Left ventricle myocardium superior (tissue), 1 donor: ENCODE data around the gene NUFIP1. TPM values are rescaled to one million over a fixed set of nuclear protein-coding genes. Genes with fewer than 3 reads are reported as not detected.
"Not testable (repeated sequence)": the region's sequence is repeated elsewhere in the genome, so short reads cannot be mapped to it uniquely, and the experiment has no call there.

ENCODE experiments used
- ATAC-seq: fragments of 200-7000 bp; cut with Tn5 transposase; one replicate; pipeline ENCODE4 v1.9.1; 2020; ENCODE audit warnings: mild to moderate bottlenecking, moderate library complexity
- DNase-seq: peaks from one replicate; pipeline ENCODE4 v3.0.0-alpha.2; 2020
- intact Hi-C: fragments of 100-400 bp; cut with micrococcal nuclease; formaldehyde crosslinking; loops from one replicate; pipeline ENCODE4 v1.11.0; 2022
- total RNA-seq: library from RNA; stranded (reverse); fragmentation: NEBNext Ultra II Directional; extraction: Animal tissue kit (Norgen Biotek cat#: 25700); gene quantifications from one replicate; pipeline ENCODE4 v1.2.1, GENCODE V29; 2021
- donor health status: DM: no; HTN: yes; CAD: no; lungs with severe emphysema.

NUFIP1 gene
- total RNA-seq, 1 donor from 2014 or later = 2.9 TPM

- DNase-seq (no peak), ATAC-seq (no peak)
- intact Hi-C loops = no loop called here
These were observed 61.3 kb downstream of the NUFIP1 start for GRCh38 chr13:44927968-44928367.

- intact Hi-C loops = no loop called here
- DNase-seq = no peak
These were observed 67.1 kb downstream of the NUFIP1 start for GRCh38 chr13:44921931-44922758.

GRCh38 chr13:44921246-44921877, 67.9 kb downstream of the NUFIP1 start:
- DNase-seq = no peak
- intact Hi-C loops = no loop called here
- no peak for ATAC-seq

More at GRCh38 chr13:44921931-44922758, 67.1 kb downstream of the NUFIP1 start:
- peak; percentile 47 for ATAC-seq

- intact Hi-C loops = no loop called here
- ATAC-seq (no peak), DNase-seq (no peak)
These were observed 69.3 kb downstream of the NUFIP1 start for GRCh38 chr13:44920013-44920412.

GRCh38 chr13:44919104-44919804, 70.0 kb downstream of the NUFIP1 start:
- intact Hi-C loops = no loop called here
- DNase-seq (no peak), ATAC-seq (no peak)

- intact Hi-C loops = no loop called here
- DNase-seq (peak; percentile 94), ATAC-seq (peak; percentile 92)
These were observed 70.8 kb downstream of the NUFIP1 start for GRCh38 chr13:44918326-44919103.

GRCh38 chr13:44917589-44918325, 71.5 kb downstream of the NUFIP1 start:
- ATAC-seq (peak; percentile 88), DNase-seq (peak; percentile 97)
- intact Hi-C loops = no loop called here

GRCh38 chr13:44912278-44913016, 76.8 kb downstream of the NUFIP1 start:
- intact Hi-C loops = no loop called here
- no peak for DNase-seq

GRCh38 chr13:44908712-44909111, 80.6 kb downstream of the NUFIP1 start:
- ATAC-seq = no peak
- intact Hi-C loops = no loop called here
- no peak for DNase-seq

More at GRCh38 chr13:44912278-44913016, 76.8 kb downstream of the NUFIP1 start:
- no peak for ATAC-seq

GRCh38 chr13:44908266-44908665, 81.0 kb downstream of the NUFIP1 start:
- intact Hi-C loops = no loop called here
- DNase-seq (no peak), ATAC-seq (no peak)

GRCh38 chr13:44906713-44907112, 82.6 kb downstream of the NUFIP1 start:
- DNase-seq (no peak), ATAC-seq (peak; percentile 25)
- intact Hi-C loops = no loop called here

GRCh38 chr13:44906230-44906629, 83.0 kb downstream of the NUFIP1 start:
- intact Hi-C loops = no loop called here
- ATAC-seq (no peak), DNase-seq (no peak)

- intact Hi-C loops = no loop called here
- DNase-seq (no peak), ATAC-seq (no peak)
These were observed 83.7 kb downstream of the NUFIP1 start for GRCh38 chr13:44905556-44905955.

- DNase-seq = peak; percentile 66
- peak; percentile 57 for ATAC-seq
- intact Hi-C loops = no loop called here
These were observed 84.3 kb downstream of the NUFIP1 start for GRCh38 chr13:44904967-44905366.

GRCh38 chr13:44903574-44903985, 85.7 kb downstream of the NUFIP1 start:
- ATAC-seq = peak; percentile 95
- DNase-seq = peak; percentile 91
- intact Hi-C loops = no loop called here

GRCh38 chr13:44902738-44903137, 86.5 kb downstream of the NUFIP1 start:
- intact Hi-C loops = no loop called here
- ATAC-seq (no peak), DNase-seq (no peak)

GRCh38 chr13:44899967-44900366, 89.3 kb downstream of the NUFIP1 start:
- ATAC-seq (no peak), DNase-seq (no peak)
- intact Hi-C loops = no loop called here

GRCh38 chr13:44898308-44898707, 91.0 kb downstream of the NUFIP1 start:
- intact Hi-C loops, ATAC-seq, DNase-seq: not testable (repeated sequence)
